Ureter (tissue), 1 donor: ENCODE measurements around the gene POLA2. TPM values are rescaled to one million over a fixed set of nuclear protein-coding genes. Genes with fewer than 3 reads are reported as not detected.

ENCODE experiments used
- DNase-seq: peaks from one replicate; pipeline ENCODE4 v3.0.0-alpha.2; 2020; ENCODE audit warnings: low spot score
- total RNA-seq: library from RNA; stranded (reverse); gene quantifications from one replicate; pipeline ENCODE4 v1.2.4, GENCODE V29; 2023
- donor health status: DM: yes; HTN: yes; CAD: no.

Gene POLA2
- total RNA-seq, 1 donor from 2014 or later: 12.2 TPM

DNA sequence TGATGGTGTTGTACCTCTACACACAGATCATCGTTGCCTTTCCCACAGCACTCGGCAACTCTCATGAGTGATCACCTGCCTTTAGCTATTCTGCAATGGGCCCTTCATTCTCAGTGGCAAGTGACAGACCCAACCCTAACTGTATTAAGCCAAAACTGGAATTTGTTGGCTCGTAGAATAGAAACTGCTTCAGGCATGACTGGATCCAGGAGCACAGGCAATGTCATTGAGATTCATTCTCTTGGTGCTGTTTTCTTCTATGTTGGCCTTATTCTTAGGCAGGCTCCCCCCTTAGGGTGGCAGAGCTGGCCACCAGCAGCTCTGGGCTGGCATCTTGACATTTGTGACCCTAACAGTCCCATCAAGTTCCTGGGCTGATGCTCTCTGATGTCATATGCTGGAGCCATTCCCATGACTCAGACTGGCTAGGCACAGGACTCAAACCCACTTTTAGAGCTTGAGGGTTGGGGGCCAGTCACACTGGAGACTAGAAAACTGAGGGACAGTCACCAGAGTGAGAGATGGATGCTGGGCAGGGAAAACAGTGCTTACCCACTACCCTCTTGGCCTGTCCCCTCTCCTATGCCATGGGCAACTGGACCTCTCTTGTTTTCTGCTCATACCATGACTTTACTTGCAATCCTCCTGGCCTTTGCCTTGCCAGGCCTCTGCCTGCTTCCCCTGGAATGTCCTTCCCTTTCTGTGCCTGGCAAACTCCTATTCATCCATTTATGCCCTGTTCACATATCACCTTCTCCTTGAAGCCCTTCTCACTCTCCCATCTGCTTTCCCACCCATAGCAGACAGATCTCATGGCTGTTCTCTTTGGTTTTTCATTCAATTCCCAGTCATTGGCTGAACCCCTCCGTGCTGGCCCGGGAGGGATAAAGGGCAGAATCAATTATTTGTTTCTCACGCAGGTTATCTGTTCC lies 45.8 kb downstream of the POLA2 start:
- DNase-seq: no peak

DNA sequence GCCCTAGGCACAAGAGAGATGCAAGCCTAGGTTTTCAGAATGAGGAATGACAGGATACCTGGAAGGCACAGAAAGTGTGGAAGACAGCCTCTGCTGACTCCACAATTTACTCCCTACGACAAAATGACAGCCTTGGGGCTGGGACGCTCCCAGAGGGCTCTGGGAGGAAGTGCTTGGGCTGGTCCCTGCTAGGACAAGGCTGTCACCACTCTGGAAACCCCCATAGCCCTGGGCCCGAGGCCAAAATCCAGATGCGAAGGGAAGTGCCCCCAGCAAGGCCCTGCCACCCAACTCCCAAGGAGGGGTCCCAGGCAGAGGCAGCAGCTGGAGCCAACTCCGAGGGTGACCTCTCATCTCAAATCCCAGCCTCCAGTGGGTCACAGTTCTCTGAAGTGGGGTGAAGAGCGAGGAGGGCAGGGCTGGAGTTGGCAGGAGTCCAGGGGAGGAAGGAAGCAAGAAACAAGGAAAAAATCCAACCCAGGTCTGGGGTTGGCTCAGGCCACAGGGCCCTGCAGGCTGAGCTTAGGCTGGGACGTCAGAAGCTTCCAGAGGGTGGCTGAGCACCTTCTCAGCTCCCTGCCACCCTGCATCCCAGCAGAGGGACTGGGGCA lies 46.6 kb downstream of the POLA2 start:
- peak; percentile 79 for DNase-seq

- no peak for DNase-seq
These were observed 47.2 kb downstream of the POLA2 start for GRCh38 chr11:65309006-65309405.

DNA sequence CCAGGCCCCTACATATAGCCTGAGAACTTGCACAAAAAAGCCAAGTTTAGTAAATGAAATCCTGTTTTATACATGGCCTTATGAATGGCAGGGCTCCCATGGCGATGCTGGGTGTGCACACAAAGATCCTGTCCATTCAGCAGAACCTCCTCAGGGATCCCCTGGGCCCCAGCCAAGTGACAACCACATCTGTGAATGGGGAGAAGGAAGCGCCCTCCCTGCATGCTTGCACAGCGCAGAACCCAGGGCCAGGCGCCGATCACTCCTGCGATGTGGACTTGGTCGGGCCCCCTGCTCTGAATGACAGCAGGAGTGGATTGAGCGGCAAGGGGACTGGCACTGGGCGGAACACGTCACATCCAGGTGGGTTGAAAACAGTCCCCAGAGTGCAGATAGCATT lies 48.5 kb downstream of the POLA2 start:
- no peak for DNase-seq

GRCh38 chr11:65310736-65311135 lies 49.0 kb downstream of the POLA2 start:
- DNase-seq: no peak

DNA sequence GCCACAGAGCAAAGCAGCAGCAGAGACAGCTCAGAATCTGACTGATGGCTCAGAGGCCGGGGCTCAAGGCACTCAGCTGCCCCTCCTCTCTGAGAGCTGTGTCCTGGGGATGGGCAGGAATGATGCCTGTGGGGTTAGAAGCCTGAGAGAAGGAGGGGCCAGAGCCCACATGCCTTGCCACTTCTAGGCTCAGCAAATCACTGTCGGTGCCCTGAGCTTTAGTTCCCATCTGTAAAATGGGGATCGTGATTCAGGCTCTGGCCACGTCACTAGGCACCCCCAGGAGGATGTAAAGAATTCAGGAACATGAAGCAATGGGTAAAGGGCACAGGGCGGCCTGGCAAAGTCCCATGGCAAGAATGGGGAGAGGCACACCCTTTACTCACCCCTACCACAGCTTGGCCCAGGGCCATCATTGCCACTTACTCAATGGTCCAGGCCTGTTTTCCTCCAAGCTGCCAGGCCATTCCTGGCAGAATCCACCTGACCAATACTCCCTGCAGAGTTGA lies 49.5 kb downstream of the POLA2 start:
- no peak for DNase-seq

DNA sequence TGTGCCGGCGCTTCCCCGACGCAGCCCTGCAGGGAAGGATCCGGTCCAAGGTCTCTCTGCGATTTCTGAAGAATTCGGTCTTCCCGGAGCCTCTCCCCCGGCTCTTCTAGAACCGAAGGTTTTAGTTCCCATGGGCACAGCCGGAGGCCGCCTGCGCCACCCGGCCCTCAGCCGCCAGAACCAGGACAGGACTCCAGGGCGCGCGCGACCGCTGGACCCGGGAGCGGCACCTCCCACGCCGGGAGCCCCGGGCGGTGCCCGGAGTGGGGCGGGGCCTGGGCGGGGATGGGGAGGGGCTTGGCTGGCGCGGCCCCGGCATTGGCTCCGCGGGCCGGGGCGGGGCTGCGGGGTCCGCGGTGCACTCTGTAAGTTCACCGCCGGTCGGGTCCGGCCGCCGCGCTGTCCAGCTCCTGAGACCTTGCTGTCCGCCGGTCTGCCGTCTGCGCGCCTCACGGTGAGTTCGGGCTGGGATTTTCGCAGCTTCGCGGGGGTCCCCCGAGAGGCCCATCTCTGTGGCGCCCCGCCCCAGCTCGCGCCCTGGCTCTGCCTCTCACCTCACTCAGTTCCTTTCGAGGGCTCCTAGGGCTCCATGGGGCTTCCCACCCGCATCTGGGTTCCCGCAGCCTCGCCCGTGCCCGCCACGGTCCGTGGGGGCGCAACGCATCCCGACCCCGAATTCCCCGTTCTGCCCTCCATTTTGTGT lies 52.9 kb downstream of the POLA2 start, which contains the start of gene CDC42EP2:
TSS of gene CDC42EP2 (plus strand) at position 366 of the 703 bp plus-strand sequence. CDS start 6,033 bp downstream, outside the sequence.
- DNase-seq: peak; percentile 92

GRCh38 chr11:65315204-65315865 lies 53.6 kb downstream of the POLA2 start:
- peak; percentile 78 for DNase-seq

DNA sequence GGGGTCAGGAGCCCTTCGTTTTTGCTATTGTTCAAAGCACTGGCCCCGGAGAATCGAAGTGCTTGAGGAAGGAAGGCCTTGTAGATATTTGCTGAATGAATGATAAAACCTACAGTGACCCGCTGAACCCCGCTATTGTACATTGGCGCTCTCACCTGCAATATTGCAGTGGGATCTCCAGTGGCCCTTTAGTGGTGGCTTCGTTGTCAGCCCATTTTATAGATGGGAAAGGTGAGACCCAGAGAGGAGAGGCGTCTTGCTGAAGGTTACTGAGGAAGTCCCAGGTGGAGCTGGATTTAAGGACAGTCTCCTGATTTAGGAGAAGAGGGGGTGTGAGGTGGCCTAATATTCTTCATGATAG lies 54.1 kb downstream of the POLA2 start:
- DNase-seq: no peak

DNA sequence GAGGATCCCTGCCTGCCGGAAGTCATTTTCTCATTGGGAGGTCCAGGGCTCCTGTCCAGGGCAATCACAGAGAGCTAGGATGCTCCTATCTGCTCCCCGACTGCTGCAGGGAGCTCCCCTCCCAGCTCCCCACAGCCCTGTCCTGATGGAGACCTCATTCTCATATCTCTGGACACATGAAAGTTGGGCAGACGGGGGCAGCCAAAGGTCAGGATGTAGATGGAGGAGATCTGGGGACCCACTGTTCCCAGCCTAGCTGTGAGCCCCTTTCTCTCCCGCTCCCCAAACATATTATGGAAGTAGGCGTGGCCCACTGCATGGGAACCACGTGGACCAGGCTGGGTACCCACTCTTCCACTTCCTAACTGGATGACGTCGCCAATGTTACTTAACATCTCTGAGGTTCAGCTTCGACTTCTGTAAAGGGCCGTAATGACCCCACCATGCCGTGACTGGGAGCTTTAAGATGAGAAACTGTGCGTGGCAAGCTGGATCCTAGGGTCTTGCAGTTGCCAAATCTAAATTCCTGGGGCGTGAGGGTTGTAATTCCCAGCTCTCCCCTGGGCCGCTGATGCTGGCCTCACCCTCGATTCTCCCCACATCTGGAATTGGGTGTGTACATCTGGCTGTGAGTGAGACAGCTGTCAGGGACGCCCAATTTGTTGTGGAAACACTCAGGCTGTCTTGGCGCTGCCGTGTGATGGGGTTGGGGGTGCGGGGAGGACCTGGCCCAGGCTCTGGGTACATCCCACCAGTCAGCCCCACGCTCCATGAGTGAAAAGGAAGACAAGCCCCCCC lies 54.7 kb downstream of the POLA2 start:
- no peak for DNase-seq

- peak; percentile 84 for DNase-seq
These were observed 55.4 kb downstream of the POLA2 start for GRCh38 chr11:65317025-65317786.

GRCh38 chr11:65320386-65321075 lies 58.8 kb downstream of the POLA2 start:
- DNase-seq: no peak

GRCh38 chr11:65321076-65321475 lies 59.3 kb downstream of the POLA2 start:
- DNase-seq: no peak

DNA sequence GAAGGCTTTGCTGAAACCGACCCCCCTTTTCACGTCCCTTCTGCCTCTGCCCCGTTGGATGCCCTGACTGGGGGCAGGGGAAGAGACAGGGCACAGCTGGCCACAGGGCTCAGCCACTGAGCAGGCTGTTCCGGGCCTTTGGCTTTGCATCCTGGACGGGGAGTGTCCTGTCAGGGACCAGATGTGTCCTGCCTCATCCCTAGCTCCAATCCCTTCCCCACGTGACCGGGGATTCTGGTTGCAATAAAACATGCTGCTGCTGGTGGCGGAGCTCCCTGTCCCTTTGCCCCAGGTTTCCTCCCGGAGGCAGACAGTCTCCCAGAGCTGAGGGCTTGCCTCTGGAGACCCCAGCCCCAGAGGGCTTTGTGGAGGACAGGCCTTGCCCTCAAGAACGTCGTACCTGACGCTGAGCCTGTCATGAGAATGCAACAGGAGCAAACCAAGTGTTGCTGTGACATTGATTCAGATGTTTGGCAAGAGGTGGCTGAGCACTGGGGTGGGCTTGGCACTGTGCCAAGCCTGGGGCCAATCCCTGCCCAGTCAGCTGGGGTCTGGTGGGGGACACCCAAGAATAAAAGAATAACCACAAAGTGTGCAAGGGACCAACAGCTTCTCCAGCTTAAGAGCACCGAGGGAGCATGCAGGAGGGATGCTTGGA lies 60.2 kb downstream of the POLA2 start:
- no peak for DNase-seq

GRCh38 chr11:65323813-65324212 lies 62.1 kb downstream of the POLA2 start:
- DNase-seq: no peak

DNA sequence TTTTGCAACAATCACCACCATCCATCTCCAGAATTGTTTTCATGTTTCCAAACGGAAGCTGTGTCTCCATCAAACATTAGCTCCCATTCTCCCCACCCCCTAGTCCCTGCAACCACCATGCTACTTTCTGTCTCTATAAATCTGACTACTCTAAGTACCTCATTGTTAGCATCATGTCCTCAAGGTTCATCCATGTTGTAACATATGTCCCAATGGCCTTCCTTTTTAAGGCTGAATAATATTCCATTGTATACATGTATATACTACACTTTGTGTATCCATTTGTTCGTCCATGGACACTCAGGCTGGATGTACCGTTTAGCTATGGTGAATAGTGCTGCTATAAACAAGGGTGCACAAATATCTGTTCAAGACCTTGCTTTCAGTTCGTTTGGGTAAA lies 63.7 kb downstream of the POLA2 start:
- no peak for DNase-seq

GRCh38 chr11:65327021-65327420 lies 65.3 kb downstream of the POLA2 start:
- DNase-seq: no peak

DNA sequence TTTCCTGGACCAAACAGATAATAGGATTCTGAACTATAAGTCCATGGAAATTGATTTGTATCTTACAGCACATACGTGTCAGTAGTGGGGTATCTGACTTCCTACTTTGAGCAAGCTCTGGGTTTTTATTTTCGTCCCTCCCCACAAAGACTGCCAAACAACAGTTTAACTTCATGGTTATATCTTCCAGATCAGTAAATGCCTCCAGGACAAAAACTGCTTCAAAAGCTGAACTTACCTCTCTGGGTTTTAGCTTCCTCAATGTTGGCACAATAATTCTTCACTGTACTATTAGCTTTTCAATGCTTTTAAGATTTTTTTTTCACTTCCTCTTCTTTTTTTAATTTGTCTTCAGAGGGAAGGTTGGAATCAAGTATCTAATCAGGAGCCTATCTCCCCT lies 67.7 kb downstream of the POLA2 start:
- no peak for DNase-seq

DNA sequence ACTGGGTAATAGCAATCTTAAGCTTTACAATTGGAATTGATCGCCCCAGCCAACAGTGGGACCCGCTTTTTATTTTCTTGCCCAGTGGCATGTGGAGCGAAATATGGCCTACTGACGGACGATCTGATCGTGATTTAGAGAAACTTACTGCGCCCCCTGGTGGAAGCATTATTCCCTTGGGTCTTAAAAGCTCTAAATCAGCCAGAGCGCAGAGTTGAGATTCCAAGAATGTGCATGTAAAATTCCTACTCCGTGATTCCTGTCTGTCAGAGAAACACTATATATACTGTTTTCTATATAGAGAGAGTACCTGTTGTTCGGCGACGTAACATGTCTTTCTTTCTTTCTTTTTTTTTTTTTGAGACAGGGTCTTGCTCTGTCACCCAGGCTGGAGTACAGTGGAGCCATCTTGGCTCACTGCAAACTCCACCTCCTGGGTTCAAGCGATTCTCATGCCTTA lies 68.2 kb downstream of the POLA2 start:
- DNase-seq: peak; percentile 91
